Measurements from ENCODE around the gene CFP.
A peak's percentile ranks its signal among the peaks of the same experiment; 100 is the strongest.
"Not testable (repeated sequence)": the region's sequence is repeated elsewhere in the genome, so short reads cannot be mapped to it uniquely, and the experiment has no call there.

Gene CFP

GRCh38 chrX:47629419-47630200 is at the start of gene CFP:
Gene CFP (minus strand): TSS chrX:47629930. CDS start chrX:47629844, 86 bp downstream.
- no peak for DNase-seq (ENCODE audit: low read depth)

GRCh38 chrX:47675959-47676859 is 46.5 kb upstream of the CFP start:
- not testable (repeated sequence) for DNase-seq (ENCODE audit: low read depth)

GRCh38 chrX:47674776-47675175 is 45.0 kb upstream of the CFP start:
- no peak for DNase-seq (ENCODE audit: low read depth)

GRCh38 chrX:47665797-47666196 is 36.1 kb upstream of the CFP start:
- not testable (repeated sequence) for DNase-seq (ENCODE audit: low read depth)

DNA sequence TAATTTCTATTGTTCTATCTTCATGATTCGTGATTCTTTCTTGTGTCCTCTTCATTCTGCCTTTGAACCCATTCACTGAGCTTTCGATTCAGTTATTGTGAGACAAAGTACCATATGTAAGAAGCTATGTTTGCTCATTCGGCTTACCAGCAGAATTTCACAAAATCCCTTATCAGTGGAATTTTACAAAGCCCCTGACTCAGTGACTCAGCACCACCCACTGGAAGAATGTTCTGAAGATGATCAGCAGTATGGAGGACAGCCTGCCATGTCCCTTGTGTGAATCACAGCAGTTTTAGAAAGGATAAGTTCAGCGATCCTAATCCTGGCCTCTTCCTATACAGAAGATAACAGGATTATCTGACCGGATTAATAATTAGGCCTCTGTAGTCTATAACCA is 35.0 kb upstream of the CFP start:
- DNase-seq (ENCODE audit: low read depth) = no peak

DNA sequence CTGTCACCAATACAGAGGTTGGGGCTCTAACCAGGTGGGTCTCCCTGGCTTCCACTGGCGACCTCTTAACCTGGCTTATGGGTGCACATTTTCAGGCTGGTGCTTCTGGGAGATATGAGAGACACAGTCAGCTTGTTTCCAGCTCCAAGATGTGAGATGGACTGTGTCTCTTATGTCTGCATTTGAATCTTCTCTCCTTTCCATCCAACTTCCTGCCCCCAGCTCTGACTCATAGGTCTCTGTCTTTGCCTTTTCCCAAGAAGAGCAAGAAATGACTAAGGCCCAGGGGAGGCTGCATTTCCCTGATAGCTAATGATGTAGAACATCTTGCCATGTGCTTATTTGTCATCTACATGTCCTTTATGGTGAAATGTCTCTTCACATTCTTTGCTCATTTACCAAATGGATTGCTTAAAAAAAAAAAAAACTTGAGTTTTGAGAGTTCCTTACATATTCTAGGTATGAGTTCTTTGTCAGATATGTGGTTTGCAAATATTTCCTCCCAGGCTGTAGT is 32.5 kb upstream of the CFP start:
- no peak for DNase-seq (ENCODE audit: low read depth)

- DNase-seq (ENCODE audit: low read depth) = no peak
Observed at GRCh38 chrX:47661539-47661938, 31.8 kb upstream of the CFP start.

- no peak for DNase-seq (ENCODE audit: low read depth)
Observed at GRCh38 chrX:47659421-47659726, 29.6 kb upstream of the CFP start.

GRCh38 chrX:47658684-47659420 is 29.1 kb upstream of the CFP start, which contains the start of gene UXT:
Gene UXT (minus strand): TSS chrX:47659180. CDS start chrX:47658927, 253 bp downstream.
- peak; percentile 83 for DNase-seq (ENCODE audit: low read depth)

- DNase-seq (ENCODE audit: low read depth) = no peak
Observed at GRCh38 chrX:47658301-47658683, 28.6 kb upstream of the CFP start.

DNA sequence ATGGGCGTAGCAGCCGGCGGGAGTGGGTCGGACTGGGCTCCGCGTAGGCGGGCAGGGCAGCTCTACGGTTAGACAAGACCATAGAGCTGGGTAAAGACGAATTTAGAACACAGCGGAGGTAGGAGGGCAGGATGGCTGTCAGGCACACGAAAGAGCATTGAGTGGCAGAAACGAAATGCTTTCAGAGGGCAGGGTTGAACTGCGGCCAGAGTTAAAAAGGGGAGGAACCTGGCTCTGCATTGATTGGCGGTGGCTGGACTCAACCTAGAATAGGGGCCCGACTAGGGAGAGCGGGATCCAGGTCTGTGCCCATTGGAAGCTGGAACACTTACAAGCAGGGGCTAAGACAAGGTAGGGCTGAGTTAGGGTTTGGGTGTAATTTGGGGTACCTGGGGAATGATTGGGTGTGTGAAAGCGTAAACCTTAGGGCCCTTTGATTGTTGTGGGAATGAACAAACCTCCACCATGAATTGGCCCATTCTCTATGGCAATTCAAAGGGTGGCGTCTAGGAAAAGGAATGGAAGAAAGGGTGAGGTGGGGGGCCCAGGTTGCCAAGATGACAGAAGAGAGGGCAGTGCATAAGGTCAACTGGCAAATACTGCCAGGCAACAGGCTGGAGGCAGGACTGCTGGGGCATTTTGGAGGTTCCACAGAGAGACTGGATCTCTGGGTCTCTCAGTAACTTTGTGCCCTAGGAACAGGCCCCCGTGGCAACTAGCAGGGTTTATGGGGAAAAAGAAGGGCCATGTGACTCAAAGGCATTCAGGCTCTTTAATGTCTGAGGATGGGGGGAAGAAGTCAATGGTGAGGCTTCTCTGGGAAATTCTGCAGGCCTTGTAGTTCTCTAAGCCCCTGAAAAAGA is 21.5 kb upstream of the CFP start:
- no peak for DNase-seq (ENCODE audit: low read depth)

DNA sequence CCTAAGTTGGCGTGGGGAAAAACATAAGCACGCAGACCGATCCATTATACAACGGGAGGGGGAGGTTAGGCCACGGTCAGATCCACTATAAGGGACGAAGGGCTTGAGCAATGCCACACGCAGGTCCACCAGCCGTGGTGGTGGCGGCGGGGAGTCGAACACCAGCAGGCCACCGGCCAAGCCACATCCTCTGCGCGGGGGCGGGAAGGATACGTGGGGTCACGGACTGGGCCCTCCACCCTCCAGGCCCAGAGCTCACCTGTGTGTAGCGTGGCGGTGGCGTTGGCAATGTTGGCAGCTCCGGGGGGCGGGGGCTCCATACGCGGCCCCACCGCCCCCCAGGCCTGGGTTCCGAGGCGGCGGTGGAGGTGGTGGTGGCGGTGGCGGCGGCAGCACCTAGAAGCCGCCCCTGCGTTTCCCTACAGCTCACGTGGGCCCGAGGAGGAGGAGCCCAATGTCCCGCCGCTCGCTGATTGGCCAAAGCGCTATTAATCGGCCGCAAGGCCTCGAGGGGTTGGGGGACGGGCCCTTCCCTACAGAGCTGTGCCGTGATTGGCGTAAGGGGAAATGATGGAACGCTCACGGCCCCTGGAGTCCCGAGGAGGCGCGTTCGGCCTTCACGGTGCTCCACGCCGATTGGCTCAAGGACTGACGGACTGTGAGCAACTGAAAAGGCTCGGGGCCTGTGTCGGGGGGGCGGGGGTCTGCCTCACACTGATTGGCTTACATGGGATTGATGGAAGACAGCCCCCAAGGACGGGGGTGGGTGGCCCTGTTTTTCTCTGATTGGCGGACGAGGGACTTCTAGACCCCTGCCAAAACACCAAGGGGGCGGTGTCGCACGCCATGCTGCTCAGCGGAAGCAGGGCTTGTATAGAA is 20.7 kb upstream of the CFP start, which contains the start of gene ELK1:
ELK1 (minus strand) TSS at position 400 of the 879 bp plus-strand sequence. CDS start 9,122 bp downstream, outside the sequence.
- peak; percentile 69 for DNase-seq (ENCODE audit: low read depth)

GRCh38 chrX:47649781-47650163 is 20.0 kb upstream of the CFP start:
- no peak for DNase-seq (ENCODE audit: low read depth)

GRCh38 chrX:47649271-47649670 is 19.5 kb upstream of the CFP start:
- no peak for DNase-seq (ENCODE audit: low read depth)

DNA sequence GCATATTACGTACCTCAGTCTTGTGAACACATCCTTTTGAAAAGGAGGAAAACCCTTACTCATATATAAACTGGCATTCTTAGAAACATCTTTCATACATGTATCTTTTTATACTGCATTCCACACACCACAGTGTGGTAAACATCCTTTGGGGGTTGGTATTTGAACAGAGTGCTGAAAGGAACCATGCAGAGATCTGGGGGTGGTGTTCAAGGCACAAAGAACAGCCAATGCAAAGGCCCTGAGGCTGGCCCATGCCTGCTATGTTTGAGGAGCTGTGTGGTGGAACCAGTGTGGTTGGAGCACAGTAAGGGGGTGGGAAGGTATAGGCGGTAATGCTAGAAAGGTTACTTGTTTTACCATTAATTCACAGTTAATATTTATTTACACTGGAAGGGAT is 18.6 kb upstream of the CFP start:
- no peak for DNase-seq (ENCODE audit: low read depth)

GRCh38 chrX:47646636-47647035 is 16.9 kb upstream of the CFP start:
- no peak for DNase-seq (ENCODE audit: low read depth)

DNA sequence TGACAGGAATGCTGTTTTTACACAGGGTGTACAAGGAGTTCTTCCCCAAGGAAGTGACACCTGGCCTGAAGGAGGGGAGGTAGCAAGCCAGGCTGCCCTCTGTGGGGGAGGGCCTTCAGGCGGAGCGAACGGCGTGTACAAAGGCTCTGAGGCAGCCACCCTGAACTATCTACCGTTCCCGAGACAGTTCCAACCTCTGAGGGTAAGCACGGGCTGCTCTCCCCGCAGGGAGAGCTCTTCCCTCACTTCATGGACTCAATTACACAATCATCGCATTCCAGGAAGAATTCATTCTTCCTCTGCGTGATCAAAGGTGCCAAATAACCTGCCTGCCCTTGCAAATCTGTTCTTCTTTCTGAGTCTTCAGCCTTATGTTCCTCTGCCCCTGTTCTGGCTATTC is 15.8 kb upstream of the CFP start:
- no peak for DNase-seq (ENCODE audit: low read depth)

GRCh38 chrX:47644557-47645091 is 14.9 kb upstream of the CFP start:
- DNase-seq (ENCODE audit: low read depth) = no peak

DNA sequence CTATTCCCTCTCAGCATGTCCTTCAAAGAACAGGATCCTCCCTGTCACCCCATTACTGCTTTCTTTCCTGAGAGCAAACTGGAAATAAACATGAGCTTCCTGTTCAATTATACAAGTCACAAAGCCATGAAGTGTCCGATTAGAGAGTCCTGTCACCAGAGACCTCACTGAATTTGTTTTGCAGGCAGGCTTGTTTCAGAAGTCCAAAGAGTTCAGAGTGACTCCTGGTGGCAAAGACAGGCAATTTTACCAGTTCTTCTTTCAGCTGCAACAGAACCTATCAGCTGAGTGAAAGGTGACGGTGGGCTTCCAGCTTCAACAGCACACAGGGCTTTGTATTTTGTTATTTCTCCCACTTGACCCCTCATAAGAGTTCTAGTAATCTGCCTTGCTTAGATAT is 14.2 kb upstream of the CFP start:
- DNase-seq (ENCODE audit: low read depth) = no peak

DNA sequence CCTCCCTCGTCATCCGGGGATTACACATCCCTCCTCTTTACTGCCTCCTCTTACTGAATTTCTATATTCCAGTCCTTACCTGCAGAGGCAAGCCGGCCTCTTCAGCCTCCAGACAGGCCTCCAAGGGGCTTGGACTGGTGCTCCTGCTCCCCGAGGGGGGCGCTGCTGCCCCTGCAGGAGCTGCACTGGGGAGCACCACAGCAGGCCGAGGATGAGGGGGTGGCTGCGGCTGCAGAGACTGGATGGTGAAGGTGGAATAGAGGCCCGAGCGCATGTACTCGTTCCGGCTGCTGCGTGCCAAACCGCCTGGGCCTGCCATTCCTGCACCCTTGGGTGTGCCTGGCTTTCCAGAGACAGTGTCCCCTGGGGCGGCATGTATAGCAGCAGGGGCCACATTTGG is 9.1 kb upstream of the CFP start:
- no peak for DNase-seq (ENCODE audit: low read depth)

Measured in stimulated activated CD8-positive, alpha-beta memory T cell treated with anti-CD3 and anti-CD28 coated beads, Interleukin-15, amount 100 ng/mL, for 1 hour (primary cell).